ENCODE data around the gene FER.

GRCh38 chr5:109016300-109016699, 268.6 kb downstream of the FER start:
- TF ChIP-seq CTCF (IDR thresholded peaks at IDR 0.05; ENCODE audit: control extremely low read depth in 1 of 3, insufficient read depth in 1 of 3, low read depth in 1 of 3, low read length in 3 of 3), result no peak
- no peak for TF ChIP-seq CEBPB (IDR thresholded peaks at IDR 0.05; ENCODE audit: low read depth, low read length)
